SKM-1 treated with dmso at 0.1 percent for 144 hours (cell line): Measurements from ENCODE around the gene EMID1.
"Not testable (repeated sequence)": the region's sequence is repeated elsewhere in the genome, so short reads cannot be mapped to it uniquely, and the experiment has no call there.

ENCODE experiments used
- DNase-seq: peaks from one replicate; lab custom pipeline; 2025; ENCODE audit not compliant: unreplicated experiment; lab: John Stamatoyannopoulos, UW

EMID1 gene

GRCh38 chr22:29226351-29226981 is 20.8 kb downstream of the EMID1 start:
- no peak for DNase-seq

- DNase-seq, result no peak
Observed at GRCh38 chr22:29230972-29231875, 25.5 kb downstream of the EMID1 start.

GRCh38 chr22:29231971-29232959 is 26.6 kb downstream of the EMID1 start:
- no peak for DNase-seq

GRCh38 chr22:29233277-29233877 is 27.7 kb downstream of the EMID1 start:
- DNase-seq, result no peak

GRCh38 chr22:29240481-29240880 is 34.8 kb downstream of the EMID1 start:
- DNase-seq, result not testable (repeated sequence)

- no peak for DNase-seq
Observed at GRCh38 chr22:29243874-29244446, 38.3 kb downstream of the EMID1 start.

- DNase-seq, result no peak
Observed at GRCh38 chr22:29244785-29245625, 39.3 kb downstream of the EMID1 start.

- peak; percentile 63 for DNase-seq
Observed at GRCh38 chr22:29245626-29246385, 40.1 kb downstream of the EMID1 start.

- DNase-seq, result not testable (repeated sequence)
Observed at GRCh38 chr22:29247891-29248290, 42.2 kb downstream of the EMID1 start.

GRCh38 chr22:29251265-29251664 is 45.6 kb downstream of the EMID1 start:
- DNase-seq, result no peak

GRCh38 chr22:29251981-29252911 is 46.5 kb downstream of the EMID1 start:
- DNase-seq, result no peak

GRCh38 chr22:29253561-29254285 is 48.0 kb downstream of the EMID1 start:
- no peak for DNase-seq

GRCh38 chr22:29254286-29254660 is 48.6 kb downstream of the EMID1 start:
- no peak for DNase-seq

GRCh38 chr22:29255064-29255621 is 49.4 kb downstream of the EMID1 start:
- DNase-seq, result no peak

- no peak for DNase-seq
Observed at GRCh38 chr22:29256606-29257325, 51.1 kb downstream of the EMID1 start.

GRCh38 chr22:29257751-29258181 is 52.1 kb downstream of the EMID1 start:
- DNase-seq, result no peak
